Measurements from ENCODE around the gene OSBPL6.
"Not testable (repeated sequence)": the region's sequence is repeated elsewhere in the genome, so short reads cannot be mapped to it uniquely, and the experiment has no call there.

The OSBPL6 gene

GRCh38 chr2:178193823-178194599 lies at the start of gene OSBPL6:
OSBPL6 (plus strand) TSS chr2:178194512; CDS start chr2:178306185, 111,673 bp downstream.
- DNase-seq (ENCODE audit: low spot score), result peak; percentile 54

GRCh38 chr2:178152033-178152432 lies 42.3 kb upstream of the OSBPL6 start:
- no peak for DNase-seq (ENCODE audit: low spot score)

DNA sequence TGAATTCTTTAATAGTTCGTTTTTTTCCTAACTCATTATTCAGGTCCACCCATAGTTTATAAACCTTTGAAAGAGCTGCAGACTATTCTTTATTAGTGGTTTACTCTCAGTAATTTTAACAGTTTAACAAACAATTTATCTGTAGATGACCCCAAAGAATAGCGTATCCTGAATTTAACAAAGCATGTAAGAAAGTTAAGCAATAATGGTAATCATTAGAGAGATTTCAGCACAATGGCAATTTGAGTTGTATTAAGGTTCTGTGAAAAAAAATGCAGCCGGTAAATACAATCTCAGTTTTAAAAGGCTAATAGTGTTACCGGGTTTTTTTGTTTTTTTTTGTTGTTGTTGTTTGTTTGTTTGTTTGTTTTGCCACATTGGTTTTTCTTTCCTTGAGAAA lies 41.8 kb upstream of the OSBPL6 start:
- no peak for DNase-seq (ENCODE audit: low spot score)

DNA sequence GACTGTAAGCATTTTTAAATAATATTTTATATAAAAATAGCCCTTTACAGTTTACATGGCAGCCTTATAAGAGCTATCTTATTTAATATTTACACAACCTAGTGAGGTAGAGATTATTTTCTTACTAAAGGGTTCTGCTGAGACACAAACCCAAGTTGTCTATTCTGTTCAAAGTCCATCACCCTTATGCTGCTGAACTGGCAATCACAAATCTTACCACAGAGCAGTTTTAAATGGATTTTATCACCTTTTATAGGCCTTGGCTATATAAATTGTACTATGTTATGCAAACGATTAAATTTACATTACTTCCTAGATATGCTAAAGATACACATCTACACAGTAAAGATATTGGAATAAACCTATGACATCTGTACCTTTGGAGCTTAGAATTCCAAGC lies 41.3 kb upstream of the OSBPL6 start:
- DNase-seq (ENCODE audit: low spot score), result no peak

DNA sequence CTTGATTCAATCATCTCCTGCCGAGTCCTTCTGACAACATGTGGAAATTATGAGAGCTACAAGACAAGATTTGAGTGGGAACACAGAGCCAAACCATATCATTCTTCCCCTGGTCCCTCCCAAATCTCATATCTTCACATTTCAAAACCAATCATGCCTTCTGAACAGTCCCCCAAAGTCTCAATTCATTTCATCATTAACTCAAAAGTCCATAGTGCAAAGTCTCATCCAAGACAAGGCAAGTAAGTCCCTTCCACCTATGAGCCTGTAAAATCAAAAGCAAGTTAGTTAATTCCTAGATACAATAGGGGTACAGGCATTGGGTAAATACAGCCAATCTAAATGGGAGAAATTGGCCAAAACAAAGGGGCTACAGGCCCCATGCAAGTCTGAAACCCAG lies 40.4 kb upstream of the OSBPL6 start:
- not testable (repeated sequence) for DNase-seq (ENCODE audit: low spot score)

- DNase-seq (ENCODE audit: low spot score), result no peak
Observed at GRCh38 chr2:178155524-178155923, 38.8 kb upstream of the OSBPL6 start.

- DNase-seq (ENCODE audit: low spot score), result no peak
Observed at GRCh38 chr2:178157574-178157973, 36.7 kb upstream of the OSBPL6 start.

DNA sequence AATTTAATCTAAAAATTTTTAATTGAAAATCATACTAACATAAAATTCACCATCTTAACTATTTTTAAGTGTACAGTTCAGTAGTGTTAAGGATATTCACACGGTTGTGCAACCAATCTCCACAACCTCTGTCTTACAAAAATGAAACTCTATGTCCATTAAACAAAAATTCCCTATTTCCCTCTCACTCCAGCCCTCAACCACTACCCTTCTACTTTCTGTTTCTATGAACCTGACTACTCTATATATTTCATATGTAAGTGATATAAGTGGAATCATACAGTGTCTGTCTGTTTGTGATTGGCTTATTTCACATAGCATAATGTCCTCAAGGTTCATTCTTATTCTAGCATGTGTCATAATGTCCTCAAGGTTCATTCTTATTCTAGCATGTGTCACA lies 34.3 kb upstream of the OSBPL6 start:
- DNase-seq (ENCODE audit: low spot score), result no peak

- no peak for DNase-seq (ENCODE audit: low spot score)
Observed at GRCh38 chr2:178160601-178161000, 33.7 kb upstream of the OSBPL6 start.

DNA sequence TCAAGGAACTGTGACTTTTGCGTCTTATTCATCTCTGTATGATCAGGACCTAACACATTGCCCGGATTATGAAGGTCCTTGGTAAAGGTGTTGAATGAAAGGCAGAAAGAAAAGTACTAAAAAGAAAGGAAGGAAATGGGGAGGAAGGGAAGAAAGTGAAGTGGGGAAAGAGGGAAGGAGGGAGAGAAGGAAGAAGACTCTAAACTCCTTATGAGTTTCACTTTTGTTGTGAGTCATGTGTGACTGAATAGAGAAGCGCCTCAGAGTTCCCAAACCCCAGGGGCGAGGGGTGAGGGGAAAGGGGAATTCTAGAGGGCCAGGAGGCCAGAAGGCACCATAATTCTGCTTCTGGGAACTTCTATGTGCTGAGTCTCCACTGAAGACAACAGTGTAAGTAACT lies 30.9 kb upstream of the OSBPL6 start:
- peak; percentile 16 for DNase-seq (ENCODE audit: low spot score)

DNA sequence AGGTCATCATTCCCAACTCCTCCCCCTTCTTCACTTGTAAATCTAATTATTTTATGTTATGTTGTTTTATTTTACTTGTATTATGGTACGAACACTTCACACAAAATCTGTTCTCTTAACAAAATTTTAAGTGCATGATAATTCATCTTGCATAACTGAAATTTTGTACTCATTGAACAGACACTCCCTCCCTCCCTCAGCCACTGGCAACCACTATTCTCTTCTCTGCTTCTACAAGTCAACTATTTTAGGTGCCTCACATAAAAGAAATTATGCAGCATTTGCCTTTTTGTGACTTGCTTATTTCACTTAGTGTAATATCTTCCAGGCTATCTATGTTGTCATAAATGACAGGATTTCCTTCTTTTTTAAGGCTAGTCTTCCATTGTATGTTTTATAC lies 30.4 kb upstream of the OSBPL6 start:
- no peak for DNase-seq (ENCODE audit: low spot score)

DNA sequence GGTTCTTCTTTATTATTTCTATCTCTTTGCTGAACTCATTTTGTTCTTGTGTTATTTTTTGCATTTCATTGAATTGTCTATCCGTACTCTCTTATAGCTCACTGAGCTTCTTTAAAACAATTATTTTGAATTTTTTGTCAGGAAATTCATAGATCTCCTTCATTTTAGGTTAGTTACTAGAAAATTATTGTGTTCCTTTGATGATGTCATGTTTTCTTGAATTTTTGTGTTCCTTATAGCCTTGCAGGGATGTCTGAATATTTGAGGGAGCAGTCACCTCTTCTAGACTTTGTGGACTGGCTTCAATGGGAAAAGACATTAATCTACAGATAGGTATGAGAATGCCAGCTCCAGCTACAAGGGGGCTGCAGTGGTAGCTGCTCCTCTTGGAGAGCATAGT lies 20.7 kb upstream of the OSBPL6 start:
- no peak for DNase-seq (ENCODE audit: low spot score)

DNA sequence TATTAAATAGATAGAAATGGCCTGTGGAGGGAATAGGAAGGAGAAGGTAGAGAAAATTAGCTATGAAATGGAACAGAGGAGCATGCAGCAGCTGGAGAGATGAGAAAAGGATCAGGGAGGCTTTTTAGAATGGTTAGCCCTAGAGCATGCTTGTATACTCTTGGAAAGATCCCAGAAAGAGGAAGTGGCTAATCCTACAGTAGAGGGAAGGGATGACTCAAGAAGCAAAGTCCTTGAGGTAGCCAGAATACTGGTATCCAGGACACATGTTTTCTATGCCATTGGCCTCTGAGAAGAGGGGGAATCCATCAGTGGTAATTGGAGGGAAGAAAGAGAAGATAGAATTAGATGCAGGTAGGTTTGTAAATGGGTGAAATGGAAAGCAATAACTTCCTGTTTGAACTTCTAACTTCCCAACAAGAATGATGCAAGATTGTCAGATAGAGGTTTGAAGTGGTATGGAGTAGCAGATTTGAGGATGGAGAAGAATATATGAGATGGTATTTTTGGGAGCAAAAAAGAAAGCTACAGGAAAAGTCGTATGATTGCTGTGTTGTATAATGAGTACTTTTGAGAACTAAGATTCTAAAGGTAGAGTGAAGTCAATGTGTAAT lies 17.1 kb upstream of the OSBPL6 start:
- DNase-seq (ENCODE audit: low spot score), result no peak

DNA sequence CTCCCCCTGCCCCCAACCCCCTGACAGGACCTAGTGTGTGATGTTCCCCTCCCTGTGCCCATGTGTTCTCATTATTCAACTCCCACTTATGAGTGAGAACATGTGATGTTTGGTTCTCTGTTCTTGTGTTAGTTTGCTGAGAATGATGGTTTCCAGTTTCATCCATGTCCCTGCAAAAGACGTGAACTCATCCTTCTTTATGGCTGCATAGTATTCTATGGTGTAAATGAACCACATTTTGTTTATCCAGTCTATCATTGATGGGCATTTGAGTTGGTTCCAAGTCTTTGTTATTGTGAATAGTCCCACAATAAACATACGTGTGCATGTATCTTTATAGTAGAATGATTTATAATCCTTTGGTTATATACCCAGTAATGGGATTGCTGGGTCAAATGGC lies 13.7 kb upstream of the OSBPL6 start:
- not testable (repeated sequence) for DNase-seq (ENCODE audit: low spot score)

- DNase-seq (ENCODE audit: low spot score), result no peak
Observed at GRCh38 chr2:178187861-178188260, 6.5 kb upstream of the OSBPL6 start.

GRCh38 chr2:178188466-178188865 lies 5.8 kb upstream of the OSBPL6 start:
- DNase-seq (ENCODE audit: low spot score), result no peak

DNA sequence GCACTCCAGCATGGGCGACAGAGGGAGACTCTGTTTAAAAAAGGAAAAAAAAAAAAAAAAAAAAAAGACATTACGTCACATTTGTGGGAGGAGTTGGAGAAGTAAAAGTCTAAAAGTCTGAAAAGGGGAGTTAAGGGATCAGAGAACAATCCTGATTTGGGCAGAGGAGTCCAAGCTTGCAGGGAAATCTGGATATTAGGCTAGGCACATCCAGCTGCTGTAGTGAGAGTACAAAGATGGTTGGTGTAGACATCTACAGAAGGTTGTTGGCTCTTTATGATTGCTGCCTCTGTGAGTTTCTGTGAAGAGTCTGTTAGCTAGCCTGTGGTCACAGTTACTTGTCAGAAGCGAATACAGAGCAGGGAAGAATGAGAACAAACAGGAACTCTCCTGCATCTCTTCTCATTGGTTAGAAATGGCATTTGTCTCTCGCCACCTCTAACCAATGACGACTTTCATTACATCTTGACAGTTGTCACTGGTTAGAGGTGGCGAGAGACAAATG lies 3.3 kb upstream of the OSBPL6 start:
- no peak for DNase-seq (ENCODE audit: low spot score)

GRCh38 chr2:178191511-178191910 lies 2.8 kb upstream of the OSBPL6 start:
- no peak for DNase-seq (ENCODE audit: low spot score)

GRCh38 chr2:178193496-178193822 lies 853 bp upstream of the OSBPL6 start:
- DNase-seq (ENCODE audit: low spot score), result no peak

DNA sequence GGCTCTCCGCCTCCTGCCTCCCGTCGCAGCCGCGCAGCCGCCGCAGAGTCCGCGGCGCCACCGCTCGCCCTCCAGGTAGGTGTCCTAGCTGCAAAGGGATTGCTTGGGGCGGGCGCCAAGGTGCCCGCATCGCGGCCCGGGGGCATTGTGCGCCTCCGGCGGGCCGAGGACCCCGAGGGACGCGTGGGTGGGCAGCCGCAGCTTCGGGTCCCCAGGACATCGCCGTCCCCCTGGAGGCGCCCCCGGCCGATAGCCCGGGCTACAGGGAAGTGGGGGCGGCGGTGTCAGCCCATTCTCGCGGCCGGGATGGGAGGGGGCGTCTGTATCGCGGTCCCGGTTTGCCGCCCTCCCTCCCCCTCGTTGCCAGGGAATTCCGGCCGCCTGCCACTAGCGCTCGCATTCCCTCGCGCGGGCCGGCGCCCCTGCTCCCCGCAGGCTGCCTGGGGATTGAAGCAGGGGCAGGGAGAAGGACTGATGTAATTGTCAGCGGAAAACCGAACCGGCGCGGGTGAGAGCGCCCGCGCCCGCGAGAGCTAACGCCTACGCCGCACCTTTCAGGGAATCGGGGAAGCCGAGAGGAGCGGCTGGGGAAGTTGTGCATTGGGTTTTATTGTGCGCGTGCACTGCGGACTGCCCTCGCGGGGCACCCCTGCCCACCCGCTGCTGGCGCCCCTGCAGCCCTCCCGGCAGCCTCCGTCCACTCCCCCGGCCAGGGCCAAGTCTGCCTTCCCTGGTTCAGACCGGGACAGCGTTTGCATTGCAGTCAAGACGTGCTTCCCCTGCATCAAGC lies 483 bp downstream of the OSBPL6 start:
- peak; percentile 45 for DNase-seq (ENCODE audit: low spot score)

DNA sequence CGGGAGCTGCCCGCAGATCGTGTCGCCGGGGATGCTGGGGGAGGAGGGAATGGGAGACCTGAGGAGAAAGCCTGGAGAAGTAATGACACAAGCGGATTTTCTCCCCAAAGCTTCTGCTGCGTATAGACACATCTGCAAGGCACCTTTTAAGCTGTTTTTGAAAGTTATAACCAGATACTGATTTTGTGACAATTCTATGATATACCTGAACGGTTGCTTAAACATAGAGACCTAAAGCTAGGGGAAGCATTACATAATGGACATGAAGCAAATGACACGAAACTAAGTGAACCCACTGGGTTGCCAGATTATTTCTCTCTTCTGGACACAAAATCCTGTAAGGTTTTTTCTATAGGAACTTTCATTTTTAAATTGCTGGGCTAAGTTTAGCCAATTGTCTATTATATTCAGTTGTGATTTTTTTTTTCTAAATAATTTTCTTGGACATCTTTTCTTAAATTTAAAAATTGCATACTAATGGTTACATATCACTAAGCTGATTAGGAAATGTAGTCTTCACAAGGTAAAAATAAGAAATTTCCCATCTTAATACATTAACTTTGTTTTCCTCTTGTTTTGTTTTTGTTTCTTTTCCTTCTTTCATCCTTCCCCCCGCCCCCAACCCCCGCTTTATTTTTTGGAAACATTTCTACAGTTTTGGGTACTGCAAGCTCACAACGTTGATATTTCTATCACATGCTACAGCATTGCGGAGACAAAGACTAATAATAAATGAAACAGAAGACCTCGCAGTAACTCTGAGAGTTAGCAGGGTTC lies 1.3 kb downstream of the OSBPL6 start:
- no peak for DNase-seq (ENCODE audit: low spot score)

DNA sequence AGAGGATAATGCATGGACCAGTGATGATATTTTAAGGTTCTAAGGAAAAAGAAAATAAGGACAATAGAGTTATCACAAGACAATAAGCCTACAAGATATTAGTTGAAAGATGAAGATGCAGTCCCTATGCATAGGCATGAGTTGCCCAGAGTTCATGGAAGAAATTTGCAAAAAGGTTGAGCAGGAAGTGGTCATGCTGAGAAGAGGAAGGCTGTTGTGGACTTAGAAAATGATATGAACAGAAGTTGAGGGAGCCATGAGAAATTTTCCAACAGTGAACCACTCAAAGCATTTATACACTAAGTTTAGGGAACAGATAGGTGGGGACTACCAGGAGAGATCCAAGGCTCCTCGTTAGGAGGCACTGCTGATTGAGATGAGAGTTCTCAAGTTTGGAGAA lies 3.5 kb downstream of the OSBPL6 start:
- DNase-seq (ENCODE audit: low spot score), result no peak
